Neutrophil (primary cell): ENCODE measurements around the gene LRRC3.

Source experiments
- H3K27ac ChIP-seq: fragments of 200-600 bp; sonication (generic); 2 replicates; pipeline ENCODE4 v1.5.1; 2016; ENCODE audit warnings: mild to moderate bottlenecking, moderate library complexity
- H3K27me3 ChIP-seq: fragments of 200-600 bp; sonication (generic); 2 replicates; pipeline ENCODE4 v1.6.0; 2016; ENCODE audit warnings: mild to moderate bottlenecking
- H3K36me3 ChIP-seq: fragments of 200-600 bp; sonication (generic); 2 replicates; pipeline ENCODE4 v1.5.1; 2017
- H3K4me1 ChIP-seq, 2 experiments: fragments of 200-600 bp in 1 of 2; sonication (generic) in 1 of 2; 1 replicate in 1 of 2; 2 replicates in 1 of 2; pipeline versions ENCODE4 v1.5.1 to v1.6.1; 2013 to 2016; ENCODE audit warnings: low read depth in 1 of 2, low read length in 1 of 2, mild to moderate bottlenecking in 1 of 2, moderate library complexity in 1 of 2; ENCODE audit not compliant: control insufficient read depth in 1 of 2, insufficient read depth in 1 of 2
- H3K4me3 ChIP-seq, 2 experiments: fragments of 200-600 bp in 1 of 2; sonication (generic) in 1 of 2; 1 replicate in 1 of 2; 2 replicates in 1 of 2; pipeline ENCODE4 v1.5.1; 2013 to 2016; ENCODE audit warnings: low read depth in 1 of 2, low read length in 1 of 2, mild to moderate bottlenecking in 1 of 2, moderate library complexity in 1 of 2
- H3K9me3 ChIP-seq: fragments of 200-600 bp; sonication (generic); 2 replicates; pipeline ENCODE4 v1.5.1; 2016
- CTCF ChIP-seq: fragments of 200-600 bp; sonication (generic); IDR thresholded peaks from 2 replicates; pipeline ENCODE4 v1.5.1; 2016; ENCODE audit warnings: antibody characterized with exemption

LRRC3 gene

GRCh38 chr21:44471996-44472395, 16.7 kb downstream of the LRRC3 start:
- Histone ChIP-seq H3K27me3 (no peaks in the 10 kb centered on the region), H3K4me1 (no peaks in the 10 kb centered on the region), H3K36me3 (no peaks in the 10 kb centered on the region), H3K9me3 (no peaks in the 10 kb centered on the region), H3K27ac (no peak overlapping the region), H3K4me3 (no peak overlapping the region)
- no peak for TF ChIP-seq CTCF

GRCh38 chr21:44473915-44474555, 18.7 kb downstream of the LRRC3 start:
- H3K4me3 ChIP-seq, result no peak overlapping the region
- H3K9me3 ChIP-seq, result no peaks in the 10 kb centered on the region
- peaks cover 6% of the 10 kb centered on the region in 2 experiments for H3K4me1 ChIP-seq
- H3K27me3 ChIP-seq, result no peaks in the 10 kb centered on the region
- no peak overlapping the region for H3K27ac ChIP-seq
- no peak for TF ChIP-seq CTCF
- no peaks in the 10 kb centered on the region for H3K36me3 ChIP-seq

- H3K27me3 ChIP-seq, result no peaks in the 10 kb centered on the region
- no peak for TF ChIP-seq CTCF
- no peaks in the 10 kb centered on the region for H3K36me3 ChIP-seq
- peaks cover 6% of the 10 kb centered on the region in 2 experiments for H3K4me1 ChIP-seq
- H3K4me3 ChIP-seq, result no peak overlapping the region
- H3K27ac ChIP-seq, result no peak overlapping the region
- H3K9me3 ChIP-seq, result no peaks in the 10 kb centered on the region
Observed at GRCh38 chr21:44475266-44475845, 20.0 kb downstream of the LRRC3 start.

- TF ChIP-seq CTCF, result no peak
- no peaks in the 10 kb centered on the region for H3K27me3 ChIP-seq
- H3K36me3 ChIP-seq, result no peaks in the 10 kb centered on the region
- no peaks in the 10 kb centered on the region for H3K9me3 ChIP-seq
- H3K27ac ChIP-seq, result no peak overlapping the region
- peaks cover 6% of the 10 kb centered on the region in 2 experiments for H3K4me1 ChIP-seq
- no peak overlapping the region for H3K4me3 ChIP-seq
Observed at GRCh38 chr21:44477131-44477530, 21.8 kb downstream of the LRRC3 start.

GRCh38 chr21:44477712-44478111, 22.4 kb downstream of the LRRC3 start:
- no peaks in the 10 kb centered on the region for H3K27me3 ChIP-seq
- no peak overlapping the region for H3K27ac ChIP-seq
- H3K36me3 ChIP-seq, result no peaks in the 10 kb centered on the region
- H3K4me3 ChIP-seq, result no peak overlapping the region
- peaks cover 6% of the 10 kb centered on the region in 2 experiments for H3K4me1 ChIP-seq
- H3K9me3 ChIP-seq, result no peaks in the 10 kb centered on the region
- TF ChIP-seq CTCF, result no peak
